HAP-1 (cell line): ENCODE data around the gene UTP14C.
"Not testable (repeated sequence)": the region's sequence is repeated elsewhere in the genome, so short reads cannot be mapped to it uniquely, and the experiment has no call there.

Experiments used
- DNase-seq, 2 experiments: peaks; one replicate each; pipeline ENCODE4 v3.0.0-alpha.2; 2016 to 2020; ENCODE audit warnings: low spot score in 2 of 2
- H3K27me3 ChIP-seq: fragments of 250-450 bp; sonication (Bioruptor Pico); 2 replicates; pipeline ENCODE4 v1.5.1; 2020; ENCODE audit warnings: low read depth, mild to moderate bottlenecking, moderate library complexity
- H3K36me3 ChIP-seq: fragments of 250-450 bp; sonication (Bioruptor Pico); replicated peaks from 2 replicates; pipeline ENCODE4 v1.5.1; 2020; ENCODE audit warnings: mild to moderate bottlenecking
- H3K4me1 ChIP-seq: fragments of 250-450 bp; sonication (Bioruptor Pico); 2 replicates; pipeline ENCODE4 v1.5.1; 2020; ENCODE audit warnings: mild to moderate bottlenecking
- H3K4me3 ChIP-seq: fragments of 250-450 bp; sonication (Bioruptor Pico); 2 replicates; pipeline ENCODE4 v1.5.1; 2020; ENCODE audit warnings: mild to moderate bottlenecking, moderate library complexity
- H3K9me3 ChIP-seq: fragments of 250-450 bp; sonication (Bioruptor Pico); 2 replicates; pipeline ENCODE4 v1.5.1; 2020; ENCODE audit warnings: mild to moderate bottlenecking, moderate library complexity
- in situ Hi-C: fragments of 300-500 bp; cut with MboI; formaldehyde crosslinking; loops from 3 replicates; pipeline ENCODE4 v1.14.3; 2020; ENCODE audit warnings: low sequenced_read_pairs, inconsistent platforms, mixed read lengths

UTP14C gene

GRCh38 chr13:52024481-52024880 lies at the start of gene UTP14C:
Gene UTP14C, plus strand, starts transcription at chr13:52024691. Its CDS starts 4,114 bp downstream, at chr13:52028805.
- H3K4me3 ChIP-seq = no peak within 1 kb of the TSS
- H3K27me3 ChIP-seq = no peaks in the 10 kb centered on the region
- no peaks in the 10 kb centered on the region for H3K9me3 ChIP-seq
- H3K4me1 ChIP-seq = no peaks in the 10 kb centered on the region
- no peak for DNase-seq
- in situ Hi-C loops = no loop called here
- H3K36me3 ChIP-seq = peaks cover 40% of the 10 kb centered on the region

GRCh38 chr13:51976423-51976822 lies 48.1 kb upstream of the UTP14C start:
- in situ Hi-C loops = no loop called here
- H3K4me1 ChIP-seq = no peaks in the 10 kb centered on the region

GRCh38 chr13:51976890-51977289 lies 47.6 kb upstream of the UTP14C start:
- H3K9me3 ChIP-seq = no peaks in the 10 kb centered on the region
- no peak for DNase-seq
- no peaks in the 10 kb centered on the region for H3K27me3 ChIP-seq
- H3K4me1 ChIP-seq = no peaks in the 10 kb centered on the region
- in situ Hi-C loops = no loop called here
- H3K4me3 ChIP-seq = no peak overlapping the region
- no peaks in the 10 kb centered on the region for H3K36me3 ChIP-seq

More at GRCh38 chr13:51976423-51976822, 48.1 kb upstream of the UTP14C start:
- Histone ChIP-seq H3K4me3 (no peak overlapping the region), H3K9me3 (no peaks in the 10 kb centered on the region), H3K27me3 (no peaks in the 10 kb centered on the region), H3K36me3 (no peaks in the 10 kb centered on the region)
- DNase-seq = no peak

DNA sequence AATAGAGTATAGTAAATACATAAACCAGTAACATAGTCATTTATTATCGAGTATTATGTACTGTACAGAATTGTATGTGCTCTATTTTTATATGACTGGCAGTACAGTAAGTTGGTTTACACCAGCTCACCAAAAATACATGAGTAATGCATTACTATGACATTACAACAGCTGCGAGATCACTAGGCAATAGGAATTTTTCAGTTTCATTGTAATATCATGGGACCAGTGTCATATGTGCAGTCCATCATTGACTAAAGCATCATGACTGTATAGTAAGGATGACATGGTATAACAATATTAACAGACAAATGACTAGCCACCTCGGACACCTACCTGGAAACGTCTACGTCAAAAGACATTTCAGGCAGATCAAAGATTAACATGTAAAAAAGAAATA lies 46.9 kb upstream of the UTP14C start:
- Histone ChIP-seq H3K27me3 (no peaks in the 10 kb centered on the region), H3K9me3 (no peaks in the 10 kb centered on the region), H3K4me3 (no peak overlapping the region), H3K36me3 (no peaks in the 10 kb centered on the region), H3K4me1 (no peaks in the 10 kb centered on the region)
- in situ Hi-C loops = no loop called here
- DNase-seq = no peak

GRCh38 chr13:51978796-51979556 lies 45.5 kb upstream of the UTP14C start:
- H3K9me3 ChIP-seq = no peaks in the 10 kb centered on the region
- no peaks in the 10 kb centered on the region for H3K36me3 ChIP-seq
- DNase-seq = no peak
- no peaks in the 10 kb centered on the region for H3K4me1 ChIP-seq
- H3K27me3 ChIP-seq = no peaks in the 10 kb centered on the region
- H3K4me3 ChIP-seq = no peak overlapping the region
- in situ Hi-C loops = no loop called here

- Histone ChIP-seq H3K36me3 (no peaks in the 10 kb centered on the region), H3K27me3 (no peaks in the 10 kb centered on the region), H3K4me3 (no peak overlapping the region), H3K9me3 (no peaks in the 10 kb centered on the region), H3K4me1 (no peaks in the 10 kb centered on the region)
- in situ Hi-C loops = no loop called here
- no peak for DNase-seq
Observed at GRCh38 chr13:51980908-51981307, 43.6 kb upstream of the UTP14C start.

- H3K9me3 ChIP-seq = no peaks in the 10 kb centered on the region
- in situ Hi-C loops = no loop called here
- no peaks in the 10 kb centered on the region for H3K27me3 ChIP-seq
- H3K36me3 ChIP-seq = no peaks in the 10 kb centered on the region
- H3K4me1 ChIP-seq = no peaks in the 10 kb centered on the region
- H3K4me3 ChIP-seq = no peak overlapping the region
- no peak for DNase-seq
Observed at GRCh38 chr13:51981355-51981754, 43.1 kb upstream of the UTP14C start.

DNA sequence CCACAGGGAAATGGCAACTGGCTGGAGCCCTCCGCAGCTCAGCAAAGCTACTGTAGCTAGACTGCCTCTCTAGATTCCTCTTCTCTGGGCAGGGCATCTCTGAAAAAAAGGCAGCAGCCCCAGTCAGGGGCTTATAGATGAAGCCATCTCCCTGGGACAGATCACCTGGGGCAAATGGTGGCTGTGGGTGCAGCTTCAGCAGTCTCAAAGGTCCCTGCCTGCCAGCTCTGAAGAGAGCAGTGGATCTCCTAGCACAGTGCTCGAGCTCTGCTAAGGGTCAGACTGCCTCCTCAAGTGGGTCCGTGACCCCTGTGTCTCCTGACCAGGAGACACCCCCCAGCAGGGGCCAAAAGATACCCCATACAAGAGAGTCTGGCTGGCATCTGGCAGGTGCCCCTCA lies 41.2 kb upstream of the UTP14C start:
- in situ Hi-C loops, H3K4me1 ChIP-seq, H3K4me3 ChIP-seq: not testable (repeated sequence)

GRCh38 chr13:51984904-51985303 lies 39.6 kb upstream of the UTP14C start:
- H3K4me1 ChIP-seq, H3K9me3 ChIP-seq, DNase-seq, in situ Hi-C loops, H3K4me3 ChIP-seq, H3K36me3 ChIP-seq, H3K27me3 ChIP-seq: not testable (repeated sequence)

More for the DNA sequence above, 41.2 kb upstream of the UTP14C start:
- H3K36me3 ChIP-seq, DNase-seq, H3K9me3 ChIP-seq, H3K27me3 ChIP-seq: not testable (repeated sequence)

DNA sequence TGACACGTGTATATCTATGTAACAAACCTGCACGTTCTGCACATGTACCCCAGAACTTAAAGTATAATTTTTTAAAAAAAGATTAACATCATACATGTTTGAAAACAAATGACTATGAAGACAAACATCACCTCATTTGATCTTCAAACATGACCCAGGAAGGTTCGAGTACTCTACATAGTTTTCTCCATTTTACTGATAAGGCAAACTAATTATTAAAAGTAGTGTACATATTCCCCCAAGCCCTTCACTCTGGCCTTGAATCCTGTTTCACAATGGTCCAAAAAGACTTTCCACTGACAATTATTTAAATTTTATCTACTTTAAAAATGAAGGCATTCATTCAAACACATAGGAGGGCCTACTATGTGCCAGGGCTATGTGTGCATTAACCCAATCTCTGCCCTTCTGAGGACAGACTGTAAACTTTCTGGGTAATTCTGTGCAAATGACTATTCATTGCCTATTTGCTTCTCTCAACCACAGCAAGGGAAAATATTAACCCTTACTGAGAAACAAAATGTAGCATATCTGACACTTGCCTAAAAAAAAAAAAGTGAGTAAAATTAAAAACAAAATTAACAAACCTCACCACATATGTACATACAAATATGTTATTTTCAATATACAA lies 35.4 kb upstream of the UTP14C start:
- no peak for DNase-seq
- Histone ChIP-seq H3K36me3 (no peaks in the 10 kb centered on the region), H3K27me3 (peaks cover 2% of the 10 kb centered on the region; the same call in 1 of the 2 replicates), H3K4me3 (no peak overlapping the region), H3K4me1 (no peaks in the 10 kb centered on the region), H3K9me3 (no peaks in the 10 kb centered on the region)
- in situ Hi-C loops = no loop called here

GRCh38 chr13:51993713-51994112 lies 30.8 kb upstream of the UTP14C start:
- H3K27me3 ChIP-seq = peaks cover 4% of the 10 kb centered on the region; the same call in 1 of the 2 replicates
- no peaks in the 10 kb centered on the region for H3K9me3 ChIP-seq
- no peak overlapping the region for H3K4me3 ChIP-seq
- H3K36me3 ChIP-seq = no peaks in the 10 kb centered on the region
- in situ Hi-C loops = no loop called here
- no peaks in the 10 kb centered on the region for H3K4me1 ChIP-seq
- no peak for DNase-seq

DNA sequence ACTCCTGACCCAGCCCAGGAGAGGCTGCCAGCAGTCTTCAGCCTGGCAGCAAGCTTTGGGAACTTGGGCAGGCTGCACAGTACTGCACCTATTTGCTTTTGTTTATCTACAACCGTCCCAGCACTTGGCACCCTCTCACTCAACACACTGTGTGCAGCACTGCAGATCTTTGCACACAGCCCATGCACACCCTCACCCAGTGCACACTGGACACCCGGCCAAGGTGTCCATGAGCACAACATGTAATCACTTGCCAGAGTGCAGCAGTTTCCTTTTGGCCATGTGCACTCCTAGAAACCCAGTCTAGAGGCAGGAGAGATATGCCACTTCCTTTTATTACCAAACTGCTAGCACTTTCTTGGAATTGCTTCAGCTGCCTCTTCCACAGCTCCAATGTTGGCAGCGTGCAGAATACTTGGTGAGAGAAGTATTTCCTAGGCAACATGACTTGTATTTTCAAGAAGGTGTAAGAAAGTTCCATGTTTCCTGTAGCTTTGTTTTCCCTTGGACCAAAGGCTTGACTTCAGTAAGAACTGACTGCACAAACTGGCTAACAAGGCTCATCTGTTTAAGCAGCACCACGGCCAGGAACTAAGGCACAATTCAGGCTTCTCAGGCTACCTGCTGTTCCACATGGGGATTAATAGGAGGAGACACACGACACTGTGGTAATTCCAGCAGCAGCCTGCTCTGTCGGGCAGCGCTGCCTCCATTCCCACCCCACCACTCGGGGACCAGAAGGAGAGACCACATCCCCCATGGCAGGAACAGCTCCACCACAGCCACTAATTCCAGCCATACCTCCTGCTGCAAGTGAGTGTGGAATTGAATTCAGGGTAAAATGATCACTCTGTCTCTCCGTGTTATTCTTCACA lies 28.6 kb upstream of the UTP14C start:
- Histone ChIP-seq H3K4me1 (no peaks in the 10 kb centered on the region), H3K9me3 (no peaks in the 10 kb centered on the region), H3K27me3 (peaks cover 4% of the 10 kb centered on the region; the same call in 1 of the 2 replicates), H3K4me3 (no peak overlapping the region), H3K36me3 (no peaks in the 10 kb centered on the region)
- peak in 1 of 2 experiments; percentile 20 for DNase-seq
- in situ Hi-C loops = no loop called here

DNA sequence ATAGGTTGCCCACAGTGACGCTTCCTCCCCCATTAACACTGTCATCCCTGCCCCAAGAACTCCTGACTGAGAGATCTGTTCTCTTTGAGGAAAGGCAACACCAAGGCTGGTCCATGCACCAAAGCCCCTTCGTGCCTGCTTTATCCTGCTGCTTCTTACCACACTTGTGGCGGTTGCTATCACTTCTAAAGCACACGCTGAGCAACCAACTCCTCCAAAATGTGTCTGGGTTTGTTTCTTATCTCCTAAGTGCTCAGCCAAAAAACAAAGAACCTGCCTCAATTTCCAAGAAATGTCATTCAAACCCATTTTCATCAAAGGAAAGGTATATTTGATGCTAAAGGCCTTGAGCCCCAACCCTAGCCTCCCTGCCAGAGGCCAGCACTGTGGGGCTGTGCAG lies 27.9 kb upstream of the UTP14C start:
- no peaks in the 10 kb centered on the region for H3K4me1 ChIP-seq
- DNase-seq = no peak
- H3K27me3 ChIP-seq = peaks cover 4% of the 10 kb centered on the region; the same call in 1 of the 2 replicates
- no peaks in the 10 kb centered on the region for H3K36me3 ChIP-seq
- no peaks in the 10 kb centered on the region for H3K9me3 ChIP-seq
- H3K4me3 ChIP-seq = no peak overlapping the region
- in situ Hi-C loops = no loop called here

DNA sequence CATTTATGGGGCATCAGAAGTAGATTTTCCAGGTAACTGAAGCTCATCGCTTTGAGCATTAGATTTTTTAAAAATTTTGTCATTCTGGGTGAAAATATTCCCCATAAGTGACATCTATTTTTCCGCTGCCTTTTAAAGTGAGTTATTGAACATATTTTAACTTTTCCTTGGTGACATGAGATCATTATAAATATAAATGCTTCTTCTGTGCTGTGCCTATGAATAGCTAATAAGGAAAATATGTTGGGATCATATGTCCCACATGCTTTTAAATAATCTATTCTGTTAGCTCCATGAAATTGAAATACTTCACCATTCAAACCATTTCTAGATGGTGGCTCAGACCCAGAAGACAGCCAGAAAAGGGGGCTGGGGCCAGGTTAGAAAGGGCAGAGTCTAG lies 27.3 kb upstream of the UTP14C start:
- DNase-seq = no peak
- H3K9me3 ChIP-seq = no peaks in the 10 kb centered on the region
- no peaks in the 10 kb centered on the region for H3K36me3 ChIP-seq
- H3K4me3 ChIP-seq = no peak overlapping the region
- H3K27me3 ChIP-seq = peaks cover 4% of the 10 kb centered on the region; the same call in 1 of the 2 replicates
- in situ Hi-C loops = no loop called here
- H3K4me1 ChIP-seq = no peaks in the 10 kb centered on the region
